Cardiac fibroblast (primary cell): ENCODE data around the gene BORCS6.

ENCODE experiments used
- DNase-seq, 2 donors: peaks; one replicate each; pipeline versions ENCODE4 v3.0.0 to v3.0.0-alpha.2; 2010; ENCODE audit warnings: low read depth in 2 of 2
- H3K4me3 ChIP-seq, 2 donors: replicated peaks in 1 of 2; 1 replicate in 1 of 2; 2 replicates in 1 of 2; pipeline ENCODE4 v1.5.1; 2011; ENCODE audit warnings: low read depth in 2 of 2, low read length in 2 of 2, mild to moderate bottlenecking in 2 of 2, moderate library complexity in 1 of 2
- TF ChIP-seq, protein P1 (sequence below): IDR thresholded peaks from one replicate; pipeline ENCODE4 v1.5.1; 2011; ENCODE audit warnings: low read depth, mild to moderate bottlenecking, low read length, inconsistent platforms

Gene BORCS6

GRCh38 chr17:8143581-8144400 is 46.2 kb downstream of the BORCS6 start:
- TF ChIP-seq, protein P1, sequence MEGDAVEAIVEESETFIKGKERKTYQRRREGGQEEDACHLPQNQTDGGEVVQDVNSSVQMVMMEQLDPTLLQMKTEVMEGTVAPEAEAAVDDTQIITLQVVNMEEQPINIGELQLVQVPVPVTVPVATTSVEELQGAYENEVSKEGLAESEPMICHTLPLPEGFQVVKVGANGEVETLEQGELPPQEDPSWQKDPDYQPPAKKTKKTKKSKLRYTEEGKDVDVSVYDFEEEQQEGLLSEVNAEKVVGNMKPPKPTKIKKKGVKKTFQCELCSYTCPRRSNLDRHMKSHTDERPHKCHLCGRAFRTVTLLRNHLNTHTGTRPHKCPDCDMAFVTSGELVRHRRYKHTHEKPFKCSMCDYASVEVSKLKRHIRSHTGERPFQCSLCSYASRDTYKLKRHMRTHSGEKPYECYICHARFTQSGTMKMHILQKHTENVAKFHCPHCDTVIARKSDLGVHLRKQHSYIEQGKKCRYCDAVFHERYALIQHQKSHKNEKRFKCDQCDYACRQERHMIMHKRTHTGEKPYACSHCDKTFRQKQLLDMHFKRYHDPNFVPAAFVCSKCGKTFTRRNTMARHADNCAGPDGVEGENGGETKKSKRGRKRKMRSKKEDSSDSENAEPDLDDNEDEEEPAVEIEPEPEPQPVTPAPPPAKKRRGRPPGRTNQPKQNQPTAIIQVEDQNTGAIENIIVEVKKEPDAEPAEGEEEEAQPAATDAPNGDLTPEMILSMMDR: no peak
- no peak overlapping the region for H3K4me3 ChIP-seq
- peak in 1 of 2 donors; percentile 22 for DNase-seq

- H3K4me3 ChIP-seq: no peak overlapping the region
- no peak for DNase-seq
- TF ChIP-seq, protein P1: no peak
Observed at GRCh38 chr17:8142887-8143580, 46.9 kb downstream of the BORCS6 start.

DNA sequence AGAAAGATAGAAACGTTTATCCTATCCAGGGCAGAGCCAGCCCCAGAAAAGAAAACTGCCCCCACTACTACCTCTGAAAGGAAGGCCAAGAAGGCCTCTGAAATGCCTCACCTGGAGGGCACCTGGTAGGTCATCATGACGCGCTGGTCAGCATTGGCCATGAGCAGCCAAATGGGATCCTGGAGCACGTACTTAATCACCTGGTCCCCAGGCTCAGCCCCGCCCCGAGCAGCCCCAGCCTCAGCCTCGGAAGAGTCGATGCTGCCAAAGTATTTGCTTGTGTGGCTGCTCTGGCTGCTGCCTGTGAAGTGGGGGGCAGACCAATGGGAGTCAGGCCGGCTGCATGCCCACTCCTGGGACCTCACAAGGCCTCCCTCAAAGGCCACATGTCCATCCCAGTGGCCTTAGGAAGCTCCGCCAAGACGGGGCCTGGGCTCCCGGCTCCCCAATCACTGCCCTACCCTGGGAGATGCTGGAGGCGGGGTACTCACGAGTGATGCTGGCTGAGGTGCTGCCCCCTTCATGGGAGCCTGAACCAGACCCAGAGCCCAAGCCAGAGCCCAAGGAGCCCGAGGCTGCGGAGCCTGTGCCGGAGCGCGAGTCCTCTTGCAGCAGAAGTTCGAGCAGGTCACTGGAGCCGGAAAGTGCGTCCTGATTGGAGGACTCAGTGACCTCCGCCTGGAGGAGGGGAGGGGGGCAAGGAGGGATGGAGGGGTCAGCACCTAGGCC is 47.7 kb downstream of the BORCS6 start:
- no peak overlapping the region for H3K4me3 ChIP-seq
- TF ChIP-seq, protein P1: no peak
- no peak for DNase-seq

- no peak overlapping the region for H3K4me3 ChIP-seq
- TF ChIP-seq, protein P1: no peak
- DNase-seq: no peak
Observed at GRCh38 chr17:8141741-8142140, 48.2 kb downstream of the BORCS6 start.

- no peak overlapping the region for H3K4me3 ChIP-seq
- DNase-seq: no peak
- TF ChIP-seq, protein P1: no peak
Observed at GRCh38 chr17:8141045-8141444, 48.9 kb downstream of the BORCS6 start.

GRCh38 chr17:8140065-8141029 is 49.6 kb downstream of the BORCS6 start:
- no peak overlapping the region for H3K4me3 ChIP-seq
- TF ChIP-seq, protein P1: no peak
- no peak for DNase-seq
